Head of caudate nucleus (tissue), 42 donors: Measurements from ENCODE around the gene TIGD6.
"Not testable (repeated sequence)": the region's sequence is repeated elsewhere in the genome, so short reads cannot be mapped to it uniquely, and the experiment has no call there.

Experiments
- DNase-seq, 42 donors: peaks; one replicate each; pipeline versions ENCODE4 v3.0.0 to v3.0.0-alpha.2; 2020 to 2021; ENCODE audit warnings: mixed read lengths in 7 of 42
- intact Hi-C: fragments of 100-400 bp; cut with DNase I; formaldehyde crosslinking; loops from one replicate; pipeline ENCODE4 v1.15.0; 2022

The TIGD6 gene

GRCh38 chr5:149954798-149955197, 45.7 kb downstream of the TIGD6 start:
- DNase-seq: no peak
- intact Hi-C loops: no loop called here

DNA sequence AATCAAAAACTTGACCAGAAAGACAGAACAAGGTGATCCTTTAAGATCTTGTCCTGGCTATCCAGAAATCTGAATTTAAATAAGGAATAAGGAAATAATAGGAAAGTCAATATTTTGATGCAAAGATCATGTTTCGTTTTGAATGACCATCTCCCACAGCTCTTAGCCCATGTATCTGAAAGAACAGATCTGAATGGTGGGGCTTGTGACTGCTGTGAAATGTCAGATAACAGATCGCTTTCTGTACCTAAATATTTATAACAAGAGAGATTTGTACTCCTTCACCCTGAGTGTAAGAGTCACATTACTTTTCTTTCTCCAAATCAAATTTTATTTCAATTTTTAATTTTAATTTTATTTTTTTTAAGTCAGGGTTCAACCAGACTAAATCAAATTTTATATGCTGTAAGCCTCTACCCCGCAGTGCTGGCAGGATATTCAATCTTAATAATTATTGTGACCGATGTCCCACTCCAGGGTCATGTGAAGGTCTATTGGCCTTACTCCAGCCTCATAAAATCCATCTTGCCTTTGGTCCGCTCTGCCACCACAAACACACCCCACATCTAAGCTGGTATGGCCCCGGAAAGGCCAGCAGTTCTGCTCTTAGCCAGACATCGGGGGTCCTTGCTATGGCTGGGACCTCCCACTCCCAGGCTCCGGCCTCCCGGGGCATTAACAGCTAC, 46.9 kb downstream of the TIGD6 start:
- intact Hi-C loops: no loop called here
- no peak for DNase-seq

DNA sequence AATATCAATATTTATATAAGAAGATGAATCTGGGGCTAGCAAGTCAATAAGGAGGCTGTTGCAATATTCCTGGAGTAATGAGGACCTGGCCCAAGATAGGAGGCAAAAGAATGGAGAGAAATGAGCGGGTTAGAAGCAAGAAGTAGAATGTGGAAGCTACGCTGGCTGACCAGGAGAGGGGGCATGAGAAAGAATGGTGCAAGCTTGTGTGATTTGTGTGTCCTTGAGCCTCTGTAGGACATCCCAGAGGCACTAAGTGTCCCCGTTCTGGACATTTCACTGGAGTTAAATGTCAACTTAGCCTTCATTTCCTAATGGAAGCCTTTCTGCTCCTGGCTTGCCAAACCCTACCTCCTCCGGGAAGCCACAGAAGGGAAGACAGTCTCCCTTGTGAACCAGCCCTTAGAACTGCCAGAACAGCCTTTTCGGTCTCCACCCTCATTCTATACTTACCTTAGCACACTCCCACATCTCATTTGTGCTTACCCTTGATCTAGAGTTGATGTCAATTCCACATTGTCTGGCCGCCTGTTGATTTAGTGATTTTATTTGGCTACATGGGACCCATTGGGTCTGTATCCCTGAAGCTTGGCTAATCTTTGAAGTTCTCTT, 49.2 kb downstream of the TIGD6 start:
- intact Hi-C loops: no loop called here
- DNase-seq: no peak

GRCh38 chr5:149948993-149949392, 51.5 kb downstream of the TIGD6 start:
- intact Hi-C loops: no loop called here
- DNase-seq: no peak

DNA sequence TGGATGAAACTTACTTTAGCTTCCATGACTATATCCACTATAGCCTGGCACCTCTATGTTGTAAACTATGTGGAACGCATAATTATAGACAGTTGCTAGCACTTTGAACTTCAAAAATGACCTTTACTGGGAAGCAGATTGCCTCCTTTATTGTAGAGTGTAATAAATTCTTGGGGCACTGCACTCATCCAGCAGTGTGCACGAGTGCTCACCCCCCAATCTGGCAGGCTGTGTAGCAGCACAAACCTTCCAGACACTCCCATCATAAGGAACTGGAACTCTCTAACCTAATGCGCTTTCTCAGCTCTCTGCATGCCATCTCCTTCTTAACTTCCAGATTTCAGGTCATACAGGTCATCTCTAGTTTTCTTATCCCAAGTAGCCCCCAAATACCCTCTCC, 54.3 kb downstream of the TIGD6 start:
- intact Hi-C loops: no loop called here
- DNase-seq: no peak

- no peak for DNase-seq
- intact Hi-C loops: no loop called here
Observed at GRCh38 chr5:149944666-149945065, 55.8 kb downstream of the TIGD6 start, which contains the start of gene PDE6A. TSS of gene PDE6A (minus strand) at chr5:149944793. CDS start at chr5:149944673, 120 bp downstream.

DNA sequence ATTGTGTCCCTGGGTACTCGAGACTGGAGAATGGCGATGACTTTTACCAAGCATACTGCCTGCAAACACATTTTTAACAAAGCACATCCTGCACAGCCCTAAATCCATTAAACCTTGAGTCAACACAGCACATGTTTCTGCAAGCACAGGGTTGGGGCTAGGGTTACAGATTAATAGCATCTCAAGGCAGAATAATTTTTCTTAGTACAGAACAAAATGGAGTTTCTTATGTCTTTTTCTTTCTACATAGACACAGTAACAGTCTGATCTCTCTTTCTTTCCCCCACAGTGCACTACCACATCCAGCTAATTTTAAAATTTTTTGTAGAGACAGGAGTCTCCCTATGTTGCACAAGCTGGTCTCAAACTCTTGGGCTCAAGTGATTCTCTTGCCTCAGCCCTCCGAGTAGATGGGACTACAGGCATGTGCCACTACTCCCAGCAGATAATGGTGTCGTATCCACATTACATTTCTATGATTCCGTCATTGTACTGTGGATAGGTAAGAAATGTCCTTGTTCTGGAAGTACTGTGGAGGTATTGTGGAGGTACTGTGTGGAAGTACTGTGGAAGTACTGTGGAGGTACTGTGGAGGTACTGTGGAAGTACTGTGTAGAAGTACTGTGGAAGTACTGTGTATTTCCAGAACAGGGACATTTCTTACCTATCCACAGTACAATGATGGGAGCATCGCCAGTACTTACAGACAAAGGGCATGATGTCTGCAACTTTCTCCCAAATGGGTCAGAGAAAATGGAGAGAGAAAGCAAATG, 57.1 kb downstream of the TIGD6 start:
- DNase-seq, intact Hi-C loops: not testable (repeated sequence)
